Frontal cortex (tissue), 4 donors: Measurements from ENCODE around the gene NEMP1. TPM values are rescaled to one million over a fixed set of nuclear protein-coding genes. Genes with fewer than 3 reads are reported as not detected.
"Not testable (repeated sequence)": the region's sequence is repeated elsewhere in the genome, so short reads cannot be mapped to it uniquely, and the experiment has no call there.

Experiments used
- DNase-seq, 2 donors: peaks; one replicate each; pipeline ENCODE4 v3.0.0; 2012; ENCODE audit warnings: low spot score in 2 of 2
- FAIRE-seq: peaks from 2 replicates; lab custom pipeline; 2012; peaks lifted over from hg19 to GRCh38; lab: Jason Lieb, UNC
- total RNA-seq: library from RNA; depleted of rRNA; stranded (reverse); fragments of >200 nt; gene quantifications from one replicate; pipeline ENCODE4 v1.2.3, GENCODE V29; 2014
- donor health status: control.
- donor health status: control.
- donor health status: control.

NEMP1 gene
- total RNA-seq, 1 donor from 2014 or later, result 5.3 TPM

- no peak for DNase-seq
- no peak for FAIRE-seq
These were observed 5.9 kb downstream of the NEMP1 start for GRCh38 chr12:57072661-57073060.

- FAIRE-seq (no peak), DNase-seq (peak; percentile 23 to 57)
These were observed 9.1 kb downstream of the NEMP1 start for GRCh38 chr12:57069523-57069922.

GRCh38 chr12:57066245-57066644, 12.3 kb downstream of the NEMP1 start:
- FAIRE-seq, result no peak
- DNase-seq, result no peak

GRCh38 chr12:57063991-57064685, 14.5 kb downstream of the NEMP1 start:
- FAIRE-seq (no peak), DNase-seq (no peak)

- no peak for DNase-seq
- no peak for FAIRE-seq
These were observed 20.1 kb downstream of the NEMP1 start for GRCh38 chr12:57058454-57058853.

GRCh38 chr12:57057067-57057751, 21.4 kb downstream of the NEMP1 start:
- DNase-seq (no peak), FAIRE-seq (no peak)

GRCh38 chr12:57055824-57056223, 22.8 kb downstream of the NEMP1 start:
- DNase-seq (no peak), FAIRE-seq (no peak)

- not testable (repeated sequence) for DNase-seq, FAIRE-seq
These were observed 24.7 kb downstream of the NEMP1 start for GRCh38 chr12:57053901-57054300.

GRCh38 chr12:57053146-57053545, 25.4 kb downstream of the NEMP1 start:
- FAIRE-seq, DNase-seq: not testable (repeated sequence)

- DNase-seq (no peak), FAIRE-seq (no peak)
These were observed 27.6 kb downstream of the NEMP1 start for GRCh38 chr12:57051011-57051410.

- FAIRE-seq, result no peak
These were observed 28.7 kb downstream of the NEMP1 start, which contains the start of gene MYO1A for GRCh38 chr12:57049890-57050289. MYO1A (minus strand) TSS chr12:57050129; CDS start chr12:57048323, 1,806 bp downstream.

GRCh38 chr12:57049119-57049446, 29.5 kb downstream of the NEMP1 start:
- no peak for DNase-seq
- FAIRE-seq, result no peak

More at GRCh38 chr12:57049890-57050289, 28.7 kb downstream of the NEMP1 start, which contains the start of gene MYO1A:
- no peak for DNase-seq

GRCh38 chr12:57048423-57049118, 30.0 kb downstream of the NEMP1 start:
- DNase-seq, result no peak
- no peak for FAIRE-seq

GRCh38 chr12:57047981-57048380, 30.6 kb downstream of the NEMP1 start:
- no peak for FAIRE-seq

GRCh38 chr12:57046947-57047890, 31.4 kb downstream of the NEMP1 start:
- FAIRE-seq, result no peak

More at GRCh38 chr12:57047981-57048380, 30.6 kb downstream of the NEMP1 start:
- no peak for DNase-seq

GRCh38 chr12:57046086-57046791, 32.4 kb downstream of the NEMP1 start:
- DNase-seq (no peak), FAIRE-seq (no peak)

More at GRCh38 chr12:57046947-57047890, 31.4 kb downstream of the NEMP1 start:
- DNase-seq, result no peak

GRCh38 chr12:57044889-57045288, 33.7 kb downstream of the NEMP1 start:
- FAIRE-seq, result no peak
- no peak for DNase-seq

- DNase-seq (no peak), FAIRE-seq (no peak)
These were observed 34.1 kb downstream of the NEMP1 start for GRCh38 chr12:57044468-57044867.

GRCh38 chr12:57042695-57043094, 35.9 kb downstream of the NEMP1 start:
- DNase-seq (no peak), FAIRE-seq (no peak)
